HepG2 (cell line): ENCODE results near the gene RGS14. TPM values are rescaled to one million over a fixed set of nuclear protein-coding genes. Genes with fewer than 3 reads are reported as not detected.
A peak's percentile ranks its signal among the peaks of the same experiment; 100 is the strongest.

Experiments
- CC2D1A ChIP-seq: sonication (generic); formaldehyde crosslinking; IDR thresholded peaks from 2 replicates; pipeline ENCODE4 v1.8.1; 2023; ENCODE audit warnings: mild to moderate bottlenecking, missing genetic modification reagents
- CHD4 ChIP-seq: fragments of 200-600 bp; sonication (generic); IDR thresholded peaks from 2 replicates; pipeline ENCODE4 v1.7.0; 2017; ENCODE audit warnings: mild to moderate bottlenecking, low read length, borderline replicate concordance
- ELF3 ChIP-seq: IDR thresholded peaks from 2 replicates; pipeline ENCODE4 v1.6.1; 2016; ENCODE audit warnings: missing genetic modification reagents, missing compliant biosample characterization
- MTERF4 ChIP-seq: sonication (generic); formaldehyde crosslinking; IDR thresholded peaks from 2 replicates; pipeline ENCODE4 v1.8.0; 2023; ENCODE audit warnings: mild to moderate bottlenecking, missing genetic modification reagents
- PATZ1 ChIP-seq: sonication (generic); formaldehyde crosslinking; IDR thresholded peaks from 2 replicates; pipeline ENCODE4 v1.4.0; 2020; ENCODE audit warnings: missing genetic modification reagents
- PRDM15 ChIP-seq: sonication (generic); formaldehyde crosslinking; IDR thresholded peaks from 2 replicates; pipeline ENCODE4 v1.4.0; 2020; ENCODE audit warnings: missing genetic modification reagents
- PTBP1 ChIP-seq: fragments of 200-400 bp; formaldehyde crosslinking; IDR thresholded peaks from 2 replicates; pipeline ENCODE4 v1.6.1; 2018; ENCODE audit warnings: low read length, low read depth; ENCODE audit not compliant: poor library complexity, severe bottlenecking
- RBM39 ChIP-seq: fragments of 200-400 bp; formaldehyde crosslinking; IDR thresholded peaks from one replicate; pipeline ENCODE4 v1.6.1; 2018; ENCODE audit warnings: antibody characterized with exemption, mild to moderate bottlenecking, low read depth, low read length; ENCODE audit not compliant: poor library complexity, severe bottlenecking
- REPIN1 ChIP-seq: sonication (generic); formaldehyde crosslinking; IDR thresholded peaks from 2 replicates; pipeline ENCODE4 v1.8.0; 2022; ENCODE audit warnings: missing genetic modification reagents, low read depth, mild to moderate bottlenecking, borderline replicate concordance
- RORA ChIP-seq: sonication (generic); formaldehyde crosslinking; IDR thresholded peaks from 2 replicates; pipeline ENCODE4 v1.5.0; 2020; ENCODE audit warnings: mild to moderate bottlenecking, missing genetic modification reagents, moderate library complexity
- TCF7 ChIP-seq: sonication (generic); IDR thresholded peaks from 2 replicates; pipeline ENCODE4 v1.6.1; 2016; ENCODE audit warnings: antibody characterized with exemption, low read depth
- ZFAT ChIP-seq: sonication (generic); formaldehyde crosslinking; conservative IDR thresholded peaks from 2 replicates; pipeline ENCODE4 v1.8.1; 2023; ENCODE audit warnings: missing genetic modification reagents, inconsistent platforms
- ZNF501 ChIP-seq: sonication (generic); formaldehyde crosslinking; IDR thresholded peaks from 2 replicates; pipeline ENCODE4 v1.5.1; 2020; ENCODE audit warnings: mild to moderate bottlenecking, moderate library complexity, missing genetic modification reagents
- ZNF503 ChIP-seq: sonication (generic); formaldehyde crosslinking; IDR thresholded peaks from 2 replicates; pipeline ENCODE4 v1.4.0; 2020; ENCODE audit warnings: missing genetic modification reagents
- ZNF672 ChIP-seq: sonication (generic); formaldehyde crosslinking; IDR thresholded peaks from 2 replicates; pipeline ENCODE4 v1.8.1; 2022; ENCODE audit warnings: missing genetic modification reagents
- polyA plus RNA-seq, 8 experiments: library from polyadenylated mRNA; depleted of rRNA in 3 of 8; stranded (reverse) in 7 of 8; unstranded in 1 of 8; fragments of >200 nt; fragmentation: Illumina TruSeq in 4 of 8; extraction: Trizol in 4 of 8; gene quantifications; 2 replicates each; pipeline versions ENCODE4 v1.2.1 to v1.2.3, GENCODE V29; 2011 to 2016; ENCODE audit warnings: low read depth in 4 of 8, missing spikeins in 1 of 8, mixed read lengths in 1 of 8; ENCODE audit not compliant: insufficient read depth in 1 of 8
- total RNA-seq, 5 experiments: library from RNA; depleted of rRNA; stranded (reverse); fragments of >200 nt; fragmentation: Illumina TruSeq; extraction: Trizol; gene quantifications; 2 replicates each; pipeline ENCODE4 v1.2.3, GENCODE V29; 2016; ENCODE audit warnings: low read depth in 1 of 5
- TF ChIP-seq, protein P1 (sequence below): sonication (generic); formaldehyde crosslinking; IDR thresholded peaks from 2 replicates; pipeline ENCODE4 v1.5.1; 2020; ENCODE audit warnings: missing genetic modification reagents, mild to moderate bottlenecking, borderline replicate concordance

RGS14 gene
- total and polyA plus RNA-seq, 2 of the 13 experiments (the other 11 are each of a cell fraction or from before 2014, with no cell fraction given): 11.1 to 17.2 TPM

- peak; percentile 64 for TF ChIP-seq RBM39
- TF ChIP-seq PTBP1: no peak
- no peak for TF ChIP-seq MTERF4 (CRISPR knock-in tag)
- no peak; the same call in 1 of the 2 replicates for TF ChIP-seq REPIN1 (CRISPR knock-in tag)
- TF ChIP-seq RORA (CRISPR knock-in tag): no peak
- TF ChIP-seq TCF7: peak; percentile 41; the same call in 1 of the 2 replicates
- no peak for TF ChIP-seq PRDM15 (CRISPR knock-in tag)
- TF ChIP-seq CC2D1A (CRISPR knock-in tag): no peak
- TF ChIP-seq ELF3 (CRISPR knock-in tag): no peak
- peak; percentile 2; the same call in 1 of the 2 replicates for TF ChIP-seq ZNF672 (CRISPR knock-in tag)
- no peak for TF ChIP-seq CHD4
- TF ChIP-seq, protein P1, sequence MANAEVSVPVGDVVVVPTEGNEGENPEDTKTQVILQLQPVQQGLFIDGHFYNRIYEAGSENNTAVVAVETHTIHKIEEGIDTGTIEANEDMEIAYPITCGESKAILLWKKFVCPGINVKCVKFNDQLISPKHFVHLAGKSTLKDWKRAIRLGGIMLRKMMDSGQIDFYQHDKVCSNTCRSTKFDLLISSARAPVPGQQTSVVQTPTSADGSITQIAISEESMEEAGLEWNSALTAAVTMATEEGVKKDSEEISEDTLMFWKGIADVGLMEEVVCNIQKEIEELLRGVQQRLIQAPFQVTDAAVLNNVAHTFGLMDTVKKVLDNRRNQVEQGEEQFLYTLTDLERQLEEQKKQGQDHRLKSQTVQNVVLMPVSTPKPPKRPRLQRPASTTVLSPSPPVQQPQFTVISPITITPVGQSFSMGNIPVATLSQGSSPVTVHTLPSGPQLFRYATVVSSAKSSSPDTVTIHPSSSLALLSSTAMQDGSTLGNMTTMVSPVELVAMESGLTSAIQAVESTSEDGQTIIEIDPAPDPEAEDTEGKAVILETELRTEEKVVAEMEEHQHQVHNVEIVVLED (CRISPR knock-in tag): no peak
- peak; percentile 54; the same call in 1 of the 2 replicates for TF ChIP-seq PATZ1
- TF ChIP-seq ZNF501 (CRISPR knock-in tag): peak; percentile 25; the same call in 1 of the 2 replicates
- no peak for TF ChIP-seq ZNF503 (CRISPR knock-in tag)
- TF ChIP-seq ZFAT (CRISPR knock-in tag): no peak
Observed at GRCh38 chr5:177366528-177367322, 9.0 kb downstream of the RGS14 start (continued).
